NCI-H2196 treated with DMSO at 0.1 percent for 48 hours (cell line): Measurements from ENCODE around the gene PPL.

ENCODE experiments used
- DNase-seq: peaks from one replicate; lab custom pipeline; 2025; ENCODE audit not compliant: unreplicated experiment; lab: John Stamatoyannopoulos, UW

The PPL gene

GRCh38 chr16:4839942-4840341 lies 97.0 kb downstream of the PPL start:
- no peak for DNase-seq

- DNase-seq, result no peak
Observed at GRCh38 chr16:4837733-4838501, 99.0 kb downstream of the PPL start.

GRCh38 chr16:4836727-4837126 lies 100.2 kb downstream of the PPL start:
- no peak for DNase-seq

- DNase-seq, result no peak
Observed at GRCh38 chr16:4833584-4833983, 103.4 kb downstream of the PPL start.

- no peak for DNase-seq
Observed at GRCh38 chr16:4832698-4833343, 104.1 kb downstream of the PPL start.
